T-helper 9 cell (primary cell): ENCODE results near the gene SEMA3B.
"Not testable (repeated sequence)": the region's sequence is repeated elsewhere in the genome, so short reads cannot be mapped to it uniquely, and the experiment has no call there.

Experiments
- DNase-seq: peaks from one replicate; pipeline ENCODE4 v3.0.0-alpha.2; 2020

SEMA3B gene

DNA sequence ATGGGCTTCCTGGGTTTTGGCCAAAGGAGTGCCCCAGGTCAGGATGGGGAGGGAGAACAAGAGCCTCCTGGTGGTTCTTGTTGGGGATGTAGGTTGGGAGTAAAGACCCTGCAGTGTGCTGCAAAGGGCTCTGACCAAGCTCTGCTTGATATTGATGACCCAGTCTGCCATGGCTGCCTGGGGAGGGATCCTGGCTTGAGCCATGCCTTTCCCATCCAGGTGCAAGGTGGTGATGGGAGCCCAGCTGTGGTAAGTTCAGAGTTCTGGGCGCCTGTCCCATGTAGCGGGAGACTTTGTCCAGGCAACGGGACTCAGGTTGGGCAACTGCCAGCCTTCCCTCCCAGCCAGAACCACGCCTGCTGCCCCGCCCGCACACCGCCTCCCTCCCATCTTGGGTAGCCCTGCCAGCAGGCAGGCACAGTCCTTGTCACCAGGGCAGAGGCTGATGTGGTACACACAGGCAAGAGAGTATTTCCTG, 30.4 kb upstream of the SEMA3B start:
- DNase-seq = no peak

DNA sequence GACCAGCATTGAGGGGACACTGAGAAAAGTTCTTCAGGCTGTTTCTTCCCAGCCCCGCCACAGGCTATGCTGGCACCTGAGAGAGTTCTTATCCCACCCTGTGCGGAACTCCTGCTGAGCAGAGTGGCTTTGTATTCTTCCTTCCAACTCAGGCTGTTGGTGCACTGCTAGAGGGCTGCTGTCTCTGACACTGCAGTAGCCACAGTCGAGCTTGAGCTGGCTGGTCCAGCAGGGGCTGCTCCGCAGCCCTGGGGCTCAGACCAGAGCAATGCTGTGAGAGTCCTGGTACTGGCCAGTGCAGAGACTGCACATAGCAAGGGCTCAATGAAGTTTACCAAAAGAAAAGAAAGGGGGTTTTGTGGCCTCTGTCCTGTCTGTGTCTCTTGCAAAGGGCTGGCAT, 29.3 kb upstream of the SEMA3B start:
- no peak for DNase-seq

- no peak for DNase-seq
These were observed 27.8 kb upstream of the SEMA3B start for GRCh38 chr3:50241163-50241562.

GRCh38 chr3:50241713-50242380, 27.1 kb upstream of the SEMA3B start:
- DNase-seq = no peak

DNA sequence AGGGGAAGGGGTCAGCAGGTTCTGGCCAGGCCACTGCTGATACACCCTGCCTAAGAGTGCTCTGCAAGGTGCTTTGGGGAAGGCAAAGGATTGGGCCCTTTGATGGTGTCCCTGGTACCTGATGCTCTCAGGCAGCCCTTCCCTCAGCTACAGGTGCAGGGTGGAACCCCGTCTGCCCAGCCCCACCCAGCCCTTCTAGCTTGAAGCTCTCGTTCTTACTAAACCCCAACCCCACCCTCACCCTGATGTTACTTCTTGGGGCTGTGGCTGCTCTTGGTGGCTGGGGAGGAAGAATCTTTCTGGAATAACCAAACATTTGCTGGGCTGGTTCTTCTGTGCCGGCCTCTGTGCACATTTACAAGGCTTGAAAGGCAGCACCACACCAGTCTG, 26.6 kb upstream of the SEMA3B start:
- no peak for DNase-seq

DNA sequence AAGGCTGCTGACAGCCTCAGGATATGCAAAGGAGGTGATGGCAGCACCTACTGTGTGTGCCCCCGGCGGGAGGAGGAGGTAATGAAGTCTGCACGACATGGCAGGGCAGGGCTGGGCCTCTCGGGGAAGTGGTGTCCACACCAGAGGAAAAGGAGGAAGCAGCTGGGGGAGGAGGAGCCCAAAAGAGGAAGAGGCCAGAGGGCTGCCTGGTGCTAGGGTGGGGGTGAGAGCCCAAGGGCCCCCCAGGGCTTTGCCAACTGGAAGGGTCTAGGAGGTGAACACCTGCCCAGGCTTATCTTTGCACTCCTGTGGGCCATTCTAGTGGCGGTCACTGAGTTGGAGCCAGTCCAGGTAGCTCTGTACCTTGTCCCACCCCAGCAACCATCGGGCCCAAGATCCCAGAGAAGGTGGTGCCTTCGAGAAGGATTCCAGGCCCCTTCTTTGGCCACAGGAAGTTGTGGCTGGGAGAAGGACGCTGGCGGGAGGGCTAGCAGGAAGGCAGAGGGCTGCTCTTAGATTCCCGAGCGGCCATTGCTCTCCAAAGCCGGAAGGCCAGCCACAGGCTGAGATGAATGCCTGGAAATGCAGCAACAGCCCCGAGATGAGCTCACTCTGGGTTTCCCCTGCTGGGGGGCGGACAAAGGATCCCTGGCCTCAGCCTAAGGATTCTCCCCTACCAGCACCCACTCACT, 25.9 kb upstream of the SEMA3B start:
- DNase-seq = no peak

DNA sequence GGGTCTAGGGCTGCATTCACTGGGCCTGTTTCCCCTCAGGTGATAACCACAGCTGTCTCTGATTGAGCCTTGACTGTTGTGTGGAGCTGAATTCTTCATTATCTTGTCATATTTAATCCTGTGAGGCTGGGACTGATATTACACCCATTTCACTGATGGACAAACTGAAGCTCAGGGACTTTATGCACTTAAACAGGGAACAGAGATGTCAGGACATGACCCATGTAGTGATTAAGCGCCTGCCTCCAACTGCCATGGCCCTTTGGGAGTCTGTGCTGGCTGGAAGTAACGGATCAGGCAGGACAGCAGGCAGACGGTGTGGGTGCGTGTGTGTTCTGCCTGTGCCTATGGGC, 25.4 kb upstream of the SEMA3B start:
- no peak for DNase-seq

GRCh38 chr3:50244813-50245212, 24.1 kb upstream of the SEMA3B start:
- not testable (repeated sequence) for DNase-seq

- DNase-seq = no peak
These were observed 23.6 kb upstream of the SEMA3B start for GRCh38 chr3:50245251-50245745.

DNA sequence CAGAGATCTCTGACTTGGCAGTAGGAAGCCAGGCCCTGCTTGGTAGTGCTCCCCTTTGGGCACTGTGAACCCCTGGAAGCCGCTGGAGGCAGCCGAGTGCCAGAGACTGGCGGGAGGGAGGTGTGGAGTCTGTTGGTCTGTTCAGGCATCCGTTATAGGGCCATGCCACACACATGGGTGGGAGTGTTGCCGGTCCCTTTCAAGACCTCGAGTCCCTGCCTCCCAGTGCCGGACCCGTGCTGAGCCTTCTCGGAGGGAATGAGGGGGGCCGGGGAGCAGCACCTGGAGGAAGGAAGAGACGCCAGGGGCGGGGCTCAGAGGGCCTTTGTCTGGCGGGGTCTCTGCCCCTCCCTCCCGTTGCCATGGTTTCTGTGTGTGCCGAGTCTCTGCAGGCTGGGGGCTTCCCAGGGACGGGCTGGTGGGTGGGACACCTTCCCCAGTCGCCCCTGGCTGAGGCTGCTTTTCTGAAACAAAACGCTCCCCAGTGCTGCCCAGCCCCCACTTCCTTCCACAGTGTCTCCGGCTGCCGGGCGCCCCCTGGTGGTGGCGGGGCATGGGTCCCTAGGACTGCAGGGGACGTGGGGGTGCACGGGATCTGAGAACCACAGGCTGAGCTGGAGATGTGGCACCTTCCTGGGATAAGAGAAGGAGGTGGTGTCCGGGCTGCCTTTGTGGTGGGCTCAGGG, 23.0 kb upstream of the SEMA3B start:
- DNase-seq = peak; percentile 99

DNA sequence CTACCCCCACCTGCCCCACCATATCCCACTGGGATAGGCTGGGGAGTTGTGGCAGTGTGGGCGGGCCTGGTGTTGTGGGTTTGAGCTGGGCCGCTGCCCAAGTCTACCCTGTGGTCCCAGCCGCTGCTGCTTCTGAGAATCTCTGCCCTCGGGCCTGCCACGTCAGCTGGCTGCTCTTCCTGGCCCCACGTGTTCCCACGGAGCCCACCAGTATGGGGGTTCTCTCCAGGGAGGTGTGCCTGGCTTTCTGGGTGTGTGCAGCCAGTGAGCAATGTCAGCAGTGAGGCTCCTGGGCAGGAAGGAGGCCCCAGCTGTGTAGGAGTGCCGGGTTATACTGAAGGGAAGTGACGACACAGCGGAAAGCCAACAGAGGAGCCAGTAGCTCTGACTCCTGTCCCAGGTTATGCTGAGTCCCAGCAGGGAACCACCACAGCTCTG, 22.4 kb upstream of the SEMA3B start:
- peak; percentile 67 for DNase-seq

DNA sequence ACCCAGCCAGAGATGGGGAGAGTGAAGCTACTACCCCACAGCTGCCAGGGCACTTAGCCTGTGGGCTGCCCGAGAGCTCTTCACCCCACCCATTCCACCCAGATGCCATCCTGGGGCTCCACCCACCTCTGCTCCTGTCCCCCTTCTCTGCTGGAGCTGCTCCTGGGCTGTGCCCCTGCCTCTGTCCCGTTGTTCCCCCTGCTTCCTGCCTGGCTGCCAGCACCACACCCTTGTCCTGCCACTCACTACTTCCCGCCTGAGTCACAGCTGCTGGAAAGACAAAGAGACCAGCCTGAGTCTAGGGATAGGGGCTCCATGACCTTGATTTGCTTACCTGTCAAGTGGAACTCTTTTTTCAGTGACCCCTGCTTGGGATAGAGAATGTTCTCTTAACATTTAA, 20.6 kb upstream of the SEMA3B start:
- no peak for DNase-seq

- DNase-seq = no peak
These were observed 19.5 kb upstream of the SEMA3B start for GRCh38 chr3:50249457-50249856.

GRCh38 chr3:50250514-50250913, 18.4 kb upstream of the SEMA3B start:
- DNase-seq = no peak

- no peak for DNase-seq
These were observed 17.7 kb upstream of the SEMA3B start for GRCh38 chr3:50251220-50251619.

GRCh38 chr3:50254577-50255250, 14.2 kb upstream of the SEMA3B start:
- no peak for DNase-seq

GRCh38 chr3:50255251-50255615, 13.7 kb upstream of the SEMA3B start:
- no peak for DNase-seq

DNA sequence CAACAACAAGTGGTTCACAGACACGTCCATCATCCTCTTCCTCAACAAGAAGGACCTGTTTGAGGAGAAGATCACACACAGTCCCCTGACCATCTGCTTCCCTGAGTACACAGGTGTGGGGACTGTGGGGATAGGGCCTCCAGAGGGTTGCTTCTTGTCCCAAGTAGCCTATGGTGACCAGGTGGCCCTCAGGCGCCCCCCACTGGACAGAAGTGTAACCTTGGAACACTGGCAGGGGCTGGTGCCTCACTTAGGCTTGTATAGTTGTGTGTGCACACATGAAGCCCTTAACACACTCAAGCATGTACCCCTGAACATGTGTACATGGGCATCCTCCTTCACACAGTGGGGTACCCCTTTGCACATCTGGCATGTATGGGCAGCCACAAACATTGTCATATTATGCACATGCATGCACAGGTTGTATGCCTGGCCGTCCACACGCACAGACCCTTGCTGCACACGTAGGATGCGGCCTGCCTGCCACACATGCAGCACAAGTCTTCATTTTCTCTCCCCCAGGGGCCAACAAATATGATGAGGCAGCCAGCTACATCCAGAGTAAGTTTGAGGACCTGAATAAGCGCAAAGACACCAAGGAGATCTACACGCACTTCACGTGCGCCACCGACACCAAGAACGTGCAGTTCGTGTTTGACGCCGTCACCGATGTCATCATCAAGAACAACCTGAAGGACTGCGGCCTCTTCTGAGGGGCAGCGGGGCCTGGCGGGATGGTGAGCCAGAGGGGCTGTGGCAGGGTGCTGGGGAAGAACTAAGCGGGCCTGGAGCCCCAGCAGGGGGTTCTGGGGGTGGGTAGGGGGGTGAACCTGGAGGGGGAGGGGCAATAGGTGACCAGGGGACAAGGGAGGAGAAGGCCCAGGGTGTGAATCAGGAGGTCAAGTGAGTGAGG, 11.7 kb upstream of the SEMA3B start:
- no peak for DNase-seq

DNA sequence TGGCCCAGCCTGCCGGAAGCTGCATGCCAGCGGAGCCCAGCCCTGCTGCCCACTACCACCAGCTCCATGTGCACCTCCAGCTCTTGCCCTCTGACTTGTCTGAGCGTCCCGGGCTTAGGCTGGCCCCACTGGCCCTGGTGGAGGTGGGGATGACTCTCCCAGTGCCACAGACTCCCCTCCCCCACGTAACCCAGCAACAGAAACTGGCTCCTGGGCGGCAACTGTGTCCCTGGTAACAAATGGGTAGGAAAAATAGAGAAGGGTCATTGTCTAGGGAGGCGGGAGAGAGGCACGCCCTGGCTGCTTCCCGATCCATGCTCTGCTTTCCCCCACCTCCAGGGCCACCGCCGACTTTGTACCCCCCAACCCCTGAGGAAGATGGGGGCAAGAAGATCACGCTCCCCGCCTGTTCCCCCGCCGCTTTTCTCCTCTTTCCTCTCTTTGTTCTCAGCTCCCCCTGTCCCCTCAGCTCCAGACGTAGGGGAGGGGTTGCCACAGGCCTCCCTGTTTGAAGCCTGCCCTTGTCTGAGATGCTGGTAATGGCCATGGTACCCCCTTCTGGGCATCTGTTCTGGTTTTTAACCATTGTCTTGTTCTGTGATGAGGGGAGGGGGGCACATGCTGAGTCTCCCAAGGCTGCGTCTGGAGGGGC, 10.8 kb upstream of the SEMA3B start:
- no peak for DNase-seq

DNA sequence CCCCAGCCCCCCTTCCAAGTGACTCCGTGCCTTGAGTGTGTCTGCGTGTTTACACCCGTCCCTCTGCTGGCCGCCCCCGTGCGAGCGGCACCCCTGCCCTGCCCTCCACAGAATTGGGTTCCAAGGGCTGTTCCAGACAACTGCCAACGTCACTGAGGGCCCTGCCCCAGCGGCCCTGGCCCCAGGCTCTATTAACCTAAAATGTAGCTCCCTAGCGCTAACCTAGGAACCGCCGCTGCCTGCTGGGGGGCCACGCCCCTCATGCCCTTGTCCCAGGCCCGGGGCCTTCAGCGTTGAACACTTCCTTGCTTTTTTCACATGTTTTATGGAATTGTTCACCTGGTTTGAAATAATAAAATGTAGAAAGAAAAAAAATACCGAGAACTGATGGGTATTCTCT, 10.0 kb upstream of the SEMA3B start:
- no peak for DNase-seq

GRCh38 chr3:50259432-50260026, 9.4 kb upstream of the SEMA3B start:
- DNase-seq = no peak
